Adrenal gland (tissue), 12 donors: ENCODE measurements around the gene MROH2B. TPM values are rescaled to one million over a fixed set of nuclear protein-coding genes. Genes with fewer than 3 reads are reported as not detected.

Experiments
- DNase-seq, 7 donors: peaks; one replicate each; pipeline ENCODE4 v3.0.0-alpha.2; 2019 to 2020
- H3K27ac ChIP-seq, 5 donors: fragments of 200-600 bp; sonication (generic) in 4 of 5; 1 replicate in 3 of 5; 2 replicates in 2 of 5; pipeline versions ENCODE4 v1.5.1 to v1.8.0; 2016 to 2020; ENCODE audit warnings: mild to moderate bottlenecking in 1 of 5
- H3K27me3 ChIP-seq: fragments of 200-600 bp; 2 replicates; pipeline ENCODE4 v1.8.0; 2021
- H3K36me3 ChIP-seq, 2 donors: fragments of 200-600 bp; replicated peaks in 1 of 2; 1 replicate in 1 of 2; 2 replicates in 1 of 2; pipeline versions ENCODE4 v1.5.1 to v1.8.0; 2018 to 2022
- H3K4me1 ChIP-seq, 2 donors: fragments of 200-600 bp; replicated peaks in 1 of 2; 1 replicate in 1 of 2; 2 replicates in 1 of 2; pipeline versions ENCODE4 v1.5.1 to v1.8.0; 2018 to 2021
- H3K4me3 ChIP-seq, 4 donors: fragments of 200-600 bp; sonication (generic) in 3 of 4; one replicate each; pipeline ENCODE4 v1.5.1; 2016 to 2018
- H3K9me3 ChIP-seq, 3 donors: fragments of 200-600 bp; sonication (generic) in 1 of 3; replicated peaks in 1 of 3; 1 replicate in 2 of 3; 2 replicates in 1 of 3; pipeline versions ENCODE4 v1.5.1 to v1.8.0; 2016 to 2021
- POLR2A ChIP-seq, 2 donors: fragments of 450-650 bp; IDR thresholded peaks; one replicate each; pipeline ENCODE4 v1.6.1; 2017; ENCODE audit warnings: antibody characterized with exemption in 2 of 2, mild to moderate bottlenecking in 2 of 2, moderate library complexity in 1 of 2
- WGBS, 4 donors: extraction: QIAGEN DNeasy Blood & Tissue Kit in 2 of 4; methylation state at CpG; one replicate each; pipeline versions ENCODE4 v1.1.5 to v1.1.7; 2013 to 2017; 5-methylcytosine and 5-hydroxymethylcytosine counted together
- intact Hi-C, 2 donors: fragments of 100-400 bp; cut with DNase I; formaldehyde crosslinking; loops; one replicate each; pipeline versions ENCODE4 v1.14.1 to v1.15.0; 2022 to 2023
- polyA plus RNA-seq, 3 donors: library from polyadenylated mRNA; stranded (reverse); fragments of 200-250 nt in 2 of 3; fragments of 350-450 nt in 1 of 3; fragmentation: Illumina TruSeq in 1 of 3; extraction: RNeasy Lipid Tissue Mini Kit (QIAGEN cat#74804) in 1 of 3; gene quantifications; one replicate each; pipeline ENCODE4 v1.2.3, GENCODE V29; 2013 to 2014
- small RNA-seq, 2 donors: library from RNA; depleted of rRNA; stranded (forward); fragments of <200 nt; gene quantifications; one replicate each; pipeline ENCODE3, GENCODE V24; 2016
- total RNA-seq, 9 donors: library from RNA; depleted of rRNA in 4 of 9; stranded (reverse); fragments of >200 nt in 4 of 9; fragments of 120-200 nt in 1 of 9; fragmentation: NEBNext Ultra II Directional in 1 of 9; extraction: Animal tissue kit (Norgen Biotek cat#: 25700) in 1 of 9; gene quantifications; one replicate each; pipeline versions ENCODE4 v1.1.0 to v1.2.4, GENCODE V29; 2013 to 2023
- TF ChIP-seq, protein P1 (sequence below), 6 experiments: fragments of 450-650 bp in 4 of 6; fragments of 200-600 bp in 2 of 6; sonication (generic) in 1 of 6; IDR thresholded peaks; 1 replicate in 5 of 6; 2 replicates in 1 of 6; pipeline versions ENCODE4 v1.5.1 to v1.8.0; 2016 to 2021; ENCODE audit warnings: antibody characterized with exemption in 6 of 6, mild to moderate bottlenecking in 2 of 6, moderate library complexity in 1 of 6
- donor health status: healthy with polysubstance abuse.
- donor health status: Bipolar disorder and iron deficiency.
- donor health status: DM: yes; HTN: yes; CAD: no.
- donor health status: DM: no; HTN: no; CAD: no.
- donor health status: DM: no; HTN: no; CAD: no.
- donor health status: DM: yes; HTN: yes; CAD: no.

Gene MROH2B
- total and polyA plus RNA-seq, 12 donors: 0.03 to 0.17 (median 0.06) TPM; not detected in 9

- peak in 1 of 7 donors; percentile 24 for DNase-seq
- H3K36me3 ChIP-seq: peaks cover 0 to 59% of the 10 kb centered on the region in 2 donors
- WGBS, 4 donors: 54 to 79% (median 73%) methylated on average over 1 of the region's 1 CpG
- H3K27ac ChIP-seq: peak overlapping the region in 1 of 5 donors; percentile 7
- intact Hi-C loops: no loop called here
- H3K4me1 ChIP-seq: peaks cover 0 to 15% of the 10 kb centered on the region in 2 donors
- no peaks in the 10 kb centered on the region for H3K27me3 ChIP-seq
- no peak overlapping the region for H3K4me3 ChIP-seq
- no peaks in the 10 kb centered on the region for H3K9me3 ChIP-seq
- TF ChIP-seq, protein P1, sequence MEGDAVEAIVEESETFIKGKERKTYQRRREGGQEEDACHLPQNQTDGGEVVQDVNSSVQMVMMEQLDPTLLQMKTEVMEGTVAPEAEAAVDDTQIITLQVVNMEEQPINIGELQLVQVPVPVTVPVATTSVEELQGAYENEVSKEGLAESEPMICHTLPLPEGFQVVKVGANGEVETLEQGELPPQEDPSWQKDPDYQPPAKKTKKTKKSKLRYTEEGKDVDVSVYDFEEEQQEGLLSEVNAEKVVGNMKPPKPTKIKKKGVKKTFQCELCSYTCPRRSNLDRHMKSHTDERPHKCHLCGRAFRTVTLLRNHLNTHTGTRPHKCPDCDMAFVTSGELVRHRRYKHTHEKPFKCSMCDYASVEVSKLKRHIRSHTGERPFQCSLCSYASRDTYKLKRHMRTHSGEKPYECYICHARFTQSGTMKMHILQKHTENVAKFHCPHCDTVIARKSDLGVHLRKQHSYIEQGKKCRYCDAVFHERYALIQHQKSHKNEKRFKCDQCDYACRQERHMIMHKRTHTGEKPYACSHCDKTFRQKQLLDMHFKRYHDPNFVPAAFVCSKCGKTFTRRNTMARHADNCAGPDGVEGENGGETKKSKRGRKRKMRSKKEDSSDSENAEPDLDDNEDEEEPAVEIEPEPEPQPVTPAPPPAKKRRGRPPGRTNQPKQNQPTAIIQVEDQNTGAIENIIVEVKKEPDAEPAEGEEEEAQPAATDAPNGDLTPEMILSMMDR (IDR thresholded peaks at IDR 0.05): no peak
- no peak for TF ChIP-seq POLR2A (IDR thresholded peaks at IDR 0.05)
These were observed 111.1 kb downstream of the MROH2B start for GRCh38 chr5:40960037-40960436.

DNA sequence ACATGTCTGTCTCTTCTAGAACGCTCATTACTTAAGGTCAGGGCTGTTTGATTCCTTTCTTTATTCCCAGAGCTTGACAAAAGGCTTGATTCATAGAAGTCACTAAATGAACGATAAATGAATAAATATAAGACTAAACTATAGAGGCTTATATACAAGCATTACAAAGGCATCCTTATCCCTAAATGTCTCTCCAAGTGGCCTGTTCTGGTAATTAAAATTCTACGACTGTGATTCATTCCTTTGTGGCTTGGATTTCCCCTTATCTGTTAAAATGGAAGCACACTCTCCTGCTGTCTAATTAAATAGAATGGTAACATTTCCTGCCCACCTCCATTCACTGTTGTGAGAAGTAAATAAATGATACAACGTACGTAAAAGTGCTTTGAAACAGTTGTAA lies 112.3 kb downstream of the MROH2B start:
- no peaks in the 10 kb centered on the region for H3K9me3 ChIP-seq
- 84 to 94% (median 91%) methylated on average over 5 of the region's 5 CpGs for WGBS, 4 donors
- H3K4me3 ChIP-seq: no peak overlapping the region
- intact Hi-C loops: no loop called here
- no peak overlapping the region for H3K27ac ChIP-seq
- peaks cover 0 to 52% of the 10 kb centered on the region in 2 donors for H3K36me3 ChIP-seq
- no peak for TF ChIP-seq POLR2A (IDR thresholded peaks at IDR 0.05)
- TF ChIP-seq, protein P1 (IDR thresholded peaks at IDR 0.05): no peak
- no peaks in the 10 kb centered on the region for H3K27me3 ChIP-seq
- DNase-seq: no peak
- peaks cover 0 to 15% of the 10 kb centered on the region in 2 donors for H3K4me1 ChIP-seq

DNA sequence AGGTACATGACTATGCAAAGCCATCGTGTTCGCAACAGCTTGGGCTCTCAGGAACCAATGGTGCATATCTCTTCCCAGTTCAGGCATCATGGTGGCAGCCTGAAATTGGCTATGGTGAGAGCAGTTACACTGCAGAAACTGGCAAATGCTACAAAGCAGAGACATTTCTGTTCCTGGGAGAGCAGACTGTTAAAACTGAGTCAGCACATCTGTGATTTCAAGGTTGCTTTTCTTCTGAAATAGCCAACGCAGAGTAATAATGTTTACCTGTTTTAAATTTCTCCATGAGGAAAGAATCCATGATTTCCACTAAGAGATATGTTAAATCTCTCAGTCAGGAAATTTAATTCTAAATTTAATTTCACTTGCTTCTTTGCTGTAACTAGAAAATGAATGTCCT lies 114.1 kb downstream of the MROH2B start:
- Histone ChIP-seq H3K9me3 (no peaks in the 10 kb centered on the region), H3K4me1 (peaks cover 0 to 9% of the 10 kb centered on the region in 2 donors), H3K4me3 (no peak overlapping the region), H3K36me3 (peaks cover 0 to 35% of the 10 kb centered on the region in 2 donors), H3K27ac (no peak overlapping the region), H3K27me3 (no peaks in the 10 kb centered on the region)
- no peak for DNase-seq
- TF ChIP-seq POLR2A (IDR thresholded peaks at IDR 0.05): no peak
- TF ChIP-seq, protein P1 (IDR thresholded peaks at IDR 0.05): no peak
- intact Hi-C loops: no loop called here
- 69 to 80% (median 75%) methylated on average over 3 of the region's 3 CpGs for WGBS, 4 donors

DNA sequence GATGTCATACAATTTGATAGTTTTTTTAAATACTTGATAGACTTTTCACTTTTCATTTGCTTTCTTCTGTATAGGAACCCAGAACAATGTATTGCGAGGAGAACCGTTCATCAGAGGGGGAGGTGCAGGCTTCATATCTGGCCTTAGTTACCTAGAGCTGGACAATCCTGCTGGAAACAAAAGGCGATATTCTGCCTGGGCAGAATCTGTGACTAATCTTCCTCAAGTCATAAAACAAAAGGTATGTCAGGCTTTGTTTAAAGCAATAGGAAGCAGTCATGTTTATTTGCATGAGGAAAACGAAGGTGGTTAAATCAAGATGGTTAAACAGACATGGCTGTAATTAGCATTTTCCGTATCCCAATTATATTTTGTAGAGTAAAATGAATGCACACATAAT lies 115.8 kb downstream of the MROH2B start:
- Histone ChIP-seq H3K9me3 (no peaks in the 10 kb centered on the region), H3K4me1 (peaks cover 0 to 8% of the 10 kb centered on the region in 2 donors), H3K36me3 (peaks cover 0 to 34% of the 10 kb centered on the region in 2 donors), H3K4me3 (no peak overlapping the region), H3K27ac (no peak overlapping the region), H3K27me3 (no peaks in the 10 kb centered on the region)
- intact Hi-C loops: no loop called here
- no peak for DNase-seq
- WGBS, 4 donors: 84 to 90% (median 88%) methylated on average over 5 of the region's 5 CpGs
- no peak for TF ChIP-seq POLR2A (IDR thresholded peaks at IDR 0.05)
- TF ChIP-seq, protein P1 (IDR thresholded peaks at IDR 0.05): no peak

Small RNA genes lying within 50 kb of the gene (small RNA-seq; reads per million reads assigned to genes)
- 0 reads per million in 2 donors for gene AC114967.1

Other genes with a start within 250 kb of the MROH2B start
- 1,000 to 10,000 TPM in 3 of 9 donors, 100 to 1,000 TPM in 6; 171 to 1,483 (median 885) TPM for gene RPL37, start 236.1 kb downstream of the MROH2B start, total RNA-seq
- gene RPL37, start 236.1 kb downstream of the MROH2B start, polyA plus RNA-seq: 1,000 to 10,000 TPM; 1,448 to 3,068 (median 1,451) TPM
- gene CARD6, start 230.0 kb downstream of the MROH2B start, total RNA-seq: 10 to 100 TPM; 15.0 to 33.1 (median 28.3) TPM
- gene CARD6, start 230.0 kb downstream of the MROH2B start, polyA plus RNA-seq: 10 to 100 TPM in 1 of 3 donors, 1 to 10 TPM in 2; 6.5 to 18.9 (median 9.9) TPM
- gene C7, start 161.8 kb downstream of the MROH2B start, total RNA-seq: 1,000 to 10,000 TPM in 7 of 9 donors, 100 to 1,000 TPM in 2; 447 to 4,123 (median 1,362) TPM
- 1,000 to 10,000 TPM in 1 of 3 donors, 100 to 1,000 TPM in 2; 442 to 1,201 (median 740) TPM for gene C7, start 161.8 kb downstream of the MROH2B start, polyA plus RNA-seq
- 1 to 10 TPM in 7 of 9 donors, under 1 TPM in 2; 0.83 to 6.1 (median 1.8) TPM for gene C6, start 142.2 kb upstream of the MROH2B start, total RNA-seq
- gene C6, start 142.2 kb upstream of the MROH2B start, polyA plus RNA-seq: 1 to 10 TPM in 2 of 3 donors, under 1 TPM in 1; 0.88 to 2.4 (median 1.8) TPM